HEK293 (cell line): ENCODE data around the gene HEATR3.

Experiments used
- KLF1 ChIP-seq: fragments of 450-650 bp; formaldehyde crosslinking; IDR thresholded peaks from 2 replicates; pipeline ENCODE4 v1.5.1; 2016; ENCODE audit warnings: missing biosample characterization, missing genetic modification characterization
- PBX3 ChIP-seq: sonication (generic); formaldehyde crosslinking; IDR thresholded peaks from 2 replicates; pipeline ENCODE4 v1.8.1; 2022; ENCODE audit warnings: mild to moderate bottlenecking, moderate library complexity, missing genetic modification reagents
- REPIN1 ChIP-seq: fragments of 450-650 bp; formaldehyde crosslinking; IDR thresholded peaks from 2 replicates; pipeline ENCODE4 v1.5.1; 2017; ENCODE audit warnings: missing biosample characterization, missing genetic modification characterization, low read depth
- YY2 ChIP-seq: fragments of 450-650 bp; formaldehyde crosslinking; IDR thresholded peaks from 2 replicates; pipeline ENCODE4 v1.5.1; 2016; ENCODE audit warnings: missing biosample characterization, missing genetic modification characterization
- ZNF112 ChIP-seq: fragments of 450-650 bp; formaldehyde crosslinking; IDR thresholded peaks from 2 replicates; pipeline ENCODE4 v1.5.0; 2017; ENCODE audit warnings: missing biosample characterization, missing genetic modification characterization
- ZNF138 ChIP-seq: fragments of 450-650 bp; formaldehyde crosslinking; IDR thresholded peaks from 2 replicates; pipeline ENCODE4 v1.5.1; 2016; ENCODE audit warnings: missing biosample characterization, missing genetic modification characterization, borderline replicate concordance
- ZNF140 ChIP-seq: fragments of 450-650 bp; formaldehyde crosslinking; IDR thresholded peaks from 2 replicates; pipeline ENCODE4 v1.5.1; 2016; ENCODE audit warnings: missing biosample characterization, missing genetic modification characterization
- ZNF175 ChIP-seq: fragments of 450-650 bp; formaldehyde crosslinking; IDR thresholded peaks from 2 replicates; pipeline ENCODE4 v1.5.1; 2016; ENCODE audit warnings: missing biosample characterization, missing genetic modification characterization
- ZNF19 ChIP-seq: fragments of 450-650 bp; formaldehyde crosslinking; IDR thresholded peaks from 2 replicates; pipeline ENCODE4; 2016; ENCODE audit warnings: missing biosample characterization, missing genetic modification characterization, low read depth
- ZNF266 ChIP-seq: fragments of 450-650 bp; formaldehyde crosslinking; IDR thresholded peaks from 2 replicates; pipeline ENCODE4 v1.5.1; 2016; ENCODE audit warnings: missing biosample characterization, missing genetic modification characterization, low read depth
- ZNF274 ChIP-seq, 2 experiments: fragments of 200-500 bp in 1 of 2; fragments of 450-650 bp in 1 of 2; sonication (Bioruptor generic) in 1 of 2; formaldehyde crosslinking in 1 of 2; IDR thresholded peaks; 2 replicates each; pipeline versions ENCODE4 v1.5.1 to v1.6.1; 2014 to 2016; ENCODE audit warnings: borderline replicate concordance in 1 of 2, inconsistent platforms in 1 of 2, low read length in 1 of 2, missing biosample characterization in 1 of 2, missing genetic modification characterization in 1 of 2
- ZNF280D ChIP-seq: fragments of 450-650 bp; formaldehyde crosslinking; IDR thresholded peaks from 2 replicates; pipeline ENCODE4 v1.5.1; 2016; ENCODE audit warnings: missing biosample characterization, missing genetic modification characterization
- ZNF391 ChIP-seq: fragments of 450-650 bp; formaldehyde crosslinking; IDR thresholded peaks from 2 replicates; pipeline ENCODE4 v1.5.1; 2016; ENCODE audit warnings: low read depth, missing biosample characterization, missing genetic modification characterization, borderline replicate concordance
- ZNF521 ChIP-seq: fragments of 450-650 bp; formaldehyde crosslinking; IDR thresholded peaks from 2 replicates; pipeline ENCODE4 v1.5.1; 2017; ENCODE audit warnings: missing biosample characterization, mild to moderate bottlenecking, missing genetic modification characterization
- ZNF530 ChIP-seq: fragments of 450-650 bp; formaldehyde crosslinking; IDR thresholded peaks from 2 replicates; pipeline ENCODE4 v1.5.1; 2016; ENCODE audit warnings: low read depth, missing biosample characterization, missing genetic modification characterization
- ZNF544 ChIP-seq: fragments of 450-650 bp; formaldehyde crosslinking; IDR thresholded peaks from 2 replicates; pipeline ENCODE4 v1.5.0; 2017; ENCODE audit warnings: missing biosample characterization, missing genetic modification characterization
- ZNF561 ChIP-seq: fragments of 450-650 bp; IDR thresholded peaks from 2 replicates; pipeline ENCODE4 v1.5.1; 2018; ENCODE audit warnings: missing biosample characterization, missing genetic modification characterization, borderline replicate concordance
- ZNF600 ChIP-seq: fragments of 450-650 bp; formaldehyde crosslinking; IDR thresholded peaks from 2 replicates; pipeline ENCODE4 v1.5.1; 2016; ENCODE audit warnings: missing biosample characterization, missing genetic modification characterization
- ZNF629 ChIP-seq: fragments of 450-650 bp; formaldehyde crosslinking; IDR thresholded peaks from 2 replicates; pipeline ENCODE4 v1.5.1; 2017; ENCODE audit warnings: missing biosample characterization, missing genetic modification characterization
- ZNF654 ChIP-seq: fragments of 450-650 bp; formaldehyde crosslinking; IDR thresholded peaks from 2 replicates; pipeline ENCODE4 v1.5.1; 2016; ENCODE audit warnings: low read depth, missing biosample characterization, missing genetic modification characterization
- ZNF692 ChIP-seq: fragments of 450-650 bp; formaldehyde crosslinking; IDR thresholded peaks from 2 replicates; pipeline ENCODE4 v1.5.1; 2016; ENCODE audit warnings: missing biosample characterization, missing genetic modification characterization
- ZSCAN16 ChIP-seq: fragments of 450-650 bp; formaldehyde crosslinking; IDR thresholded peaks from 2 replicates; pipeline ENCODE4 v1.5.1; 2016; ENCODE audit warnings: missing biosample characterization, missing genetic modification characterization
- TF ChIP-seq, protein P1 (sequence below): fragments of 450-650 bp; formaldehyde crosslinking; IDR thresholded peaks from 2 replicates; pipeline ENCODE4 v1.5.1; 2017; ENCODE audit warnings: missing biosample characterization, missing genetic modification characterization
- TF ChIP-seq, protein P2 (sequence below): fragments of 450-650 bp; formaldehyde crosslinking; IDR thresholded peaks from 2 replicates; pipeline ENCODE4 v1.5.1; 2016; ENCODE audit warnings: missing biosample characterization, missing genetic modification characterization
- TF ChIP-seq, protein P3 (sequence below): fragments of 450-650 bp; formaldehyde crosslinking; IDR thresholded peaks from 2 replicates; pipeline ENCODE4 v1.5.1; 2016; ENCODE audit warnings: missing biosample characterization, missing genetic modification characterization, low read depth
- TF ChIP-seq, protein P4 (sequence below): fragments of 450-650 bp; formaldehyde crosslinking; IDR thresholded peaks from 2 replicates; pipeline ENCODE4 v1.5.1; 2016; ENCODE audit warnings: missing biosample characterization, missing genetic modification characterization

The HEATR3 gene

DNA sequence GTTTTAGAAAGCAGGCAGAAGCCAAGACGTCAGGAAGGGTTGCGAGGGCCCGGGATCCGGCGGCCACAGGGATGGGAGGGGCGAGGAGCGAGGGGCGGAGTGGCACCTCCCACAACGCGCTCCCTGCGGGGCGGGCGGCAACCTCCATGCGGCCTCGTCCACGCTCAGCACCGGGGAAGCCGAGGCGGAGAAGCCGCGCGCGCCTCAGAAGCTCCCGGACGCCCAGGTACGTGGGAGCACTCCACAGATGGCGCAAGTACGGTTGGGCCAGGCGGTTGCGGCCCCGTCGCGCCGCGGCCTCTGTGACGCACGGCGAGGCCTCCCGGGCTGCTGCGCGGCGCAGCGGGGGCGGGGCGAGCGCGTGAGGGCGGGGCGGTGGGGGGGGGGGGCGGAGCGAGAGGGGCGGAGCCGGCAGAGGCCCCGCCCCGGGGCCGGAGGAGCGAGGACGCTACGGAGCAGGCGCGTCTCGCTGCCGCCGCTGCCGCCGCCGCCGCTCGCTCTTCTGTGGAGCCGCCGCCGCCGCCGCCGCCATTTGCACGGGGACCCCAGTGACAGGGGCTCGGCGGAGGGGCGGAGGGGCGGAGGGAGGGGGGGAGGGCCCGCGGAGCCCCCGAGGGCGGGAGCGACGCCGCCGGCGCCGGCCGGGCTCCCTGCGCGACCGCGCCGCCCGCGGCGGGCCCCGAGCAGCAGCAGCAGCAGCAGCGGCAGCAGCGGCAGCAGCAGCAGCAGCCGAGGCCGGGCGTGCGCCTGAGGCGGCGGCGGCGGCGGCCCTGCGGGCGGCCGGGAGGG is 87.2 kb downstream of the HEATR3 start, which contains the start of gene TENT4B (continued):
- TF ChIP-seq ZNF280D (tag by site-specific recombination), result no peak
- TF ChIP-seq ZNF600 (tag by site-specific recombination), result no peak
- no peak for TF ChIP-seq ZNF274 (IDR thresholded peaks at IDR 0.05; ENCODE audit: low read length)
- TF ChIP-seq ZNF274 (tag by site-specific recombination; IDR thresholded peaks at IDR 0.05; ENCODE audit: borderline replicate concordance), result no peak
- peak; percentile 91; the same call in 1 of the 2 replicates for TF ChIP-seq ZNF561 (tag by site-specific recombination)
- TF ChIP-seq, protein P1, sequence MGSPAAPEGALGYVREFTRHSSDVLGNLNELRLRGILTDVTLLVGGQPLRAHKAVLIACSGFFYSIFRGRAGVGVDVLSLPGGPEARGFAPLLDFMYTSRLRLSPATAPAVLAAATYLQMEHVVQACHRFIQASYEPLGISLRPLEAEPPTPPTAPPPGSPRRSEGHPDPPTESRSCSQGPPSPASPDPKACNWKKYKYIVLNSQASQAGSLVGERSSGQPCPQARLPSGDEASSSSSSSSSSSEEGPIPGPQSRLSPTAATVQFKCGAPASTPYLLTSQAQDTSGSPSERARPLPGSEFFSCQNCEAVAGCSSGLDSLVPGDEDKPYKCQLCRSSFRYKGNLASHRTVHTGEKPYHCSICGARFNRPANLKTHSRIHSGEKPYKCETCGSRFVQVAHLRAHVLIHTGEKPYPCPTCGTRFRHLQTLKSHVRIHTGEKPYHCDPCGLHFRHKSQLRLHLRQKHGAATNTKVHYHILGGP (tag by site-specific recombination), result no peak
- no peak for TF ChIP-seq ZNF521
- no peak for TF ChIP-seq ZNF140
- no peak for TF ChIP-seq ZNF530 (tag by site-specific recombination)
- no peak for TF ChIP-seq YY2
- TF ChIP-seq, protein P2, sequence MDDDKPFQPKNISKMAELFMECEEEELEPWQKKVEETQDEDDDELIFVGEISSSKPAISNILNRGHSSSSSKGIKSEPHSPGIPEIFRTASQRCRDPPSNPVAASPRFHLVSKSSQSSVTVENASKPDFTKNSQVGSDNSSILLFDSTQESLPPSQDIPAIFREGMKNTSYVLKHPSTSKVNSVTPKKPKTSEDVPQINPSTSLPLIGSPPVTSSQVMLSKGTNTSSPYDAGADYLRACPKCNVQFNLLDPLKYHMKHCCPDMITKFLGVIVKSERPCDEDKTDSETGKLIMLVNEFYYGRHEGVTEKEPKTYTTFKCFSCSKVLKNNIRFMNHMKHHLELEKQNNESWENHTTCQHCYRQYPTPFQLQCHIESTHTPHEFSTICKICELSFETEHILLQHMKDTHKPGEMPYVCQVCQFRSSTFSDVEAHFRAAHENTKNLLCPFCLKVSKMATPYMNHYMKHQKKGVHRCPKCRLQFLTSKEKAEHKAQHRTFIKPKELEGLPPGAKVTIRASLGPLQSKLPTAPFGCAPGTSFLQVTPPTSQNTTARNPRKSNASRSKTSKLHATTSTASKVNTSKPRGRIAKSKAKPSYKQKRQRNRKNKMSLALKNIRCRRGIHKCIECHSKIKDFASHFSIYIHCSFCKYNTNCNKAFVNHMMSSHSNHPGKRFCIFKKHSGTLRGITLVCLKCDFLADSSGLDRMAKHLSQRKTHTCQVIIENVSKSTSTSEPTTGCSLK, result no peak
- TF ChIP-seq, protein P3, sequence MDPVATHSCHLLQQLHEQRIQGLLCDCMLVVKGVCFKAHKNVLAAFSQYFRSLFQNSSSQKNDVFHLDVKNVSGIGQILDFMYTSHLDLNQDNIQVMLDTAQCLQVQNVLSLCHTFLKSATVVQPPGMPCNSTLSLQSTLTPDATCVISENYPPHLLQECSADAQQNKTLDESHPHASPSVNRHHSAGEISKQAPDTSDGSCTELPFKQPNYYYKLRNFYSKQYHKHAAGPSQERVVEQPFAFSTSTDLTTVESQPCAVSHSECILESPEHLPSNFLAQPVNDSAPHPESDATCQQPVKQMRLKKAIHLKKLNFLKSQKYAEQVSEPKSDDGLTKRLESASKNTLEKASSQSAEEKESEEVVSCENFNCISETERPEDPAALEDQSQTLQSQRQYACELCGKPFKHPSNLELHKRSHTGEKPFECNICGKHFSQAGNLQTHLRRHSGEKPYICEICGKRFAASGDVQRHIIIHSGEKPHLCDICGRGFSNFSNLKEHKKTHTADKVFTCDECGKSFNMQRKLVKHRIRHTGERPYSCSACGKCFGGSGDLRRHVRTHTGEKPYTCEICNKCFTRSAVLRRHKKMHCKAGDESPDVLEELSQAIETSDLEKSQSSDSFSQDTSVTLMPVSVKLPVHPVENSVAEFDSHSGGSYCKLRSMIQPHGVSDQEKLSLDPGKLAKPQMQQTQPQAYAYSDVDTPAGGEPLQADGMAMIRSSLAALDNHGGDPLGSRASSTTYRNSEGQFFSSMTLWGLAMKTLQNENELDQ (tag by site-specific recombination), result no peak
- TF ChIP-seq ZNF112 (tag by site-specific recombination), result no peak
- TF ChIP-seq ZNF266 (tag by site-specific recombination), result no peak
- TF ChIP-seq ZNF544 (tag by site-specific recombination), result no peak
- no peak for TF ChIP-seq ZNF175 (tag by site-specific recombination)
- TF ChIP-seq ZSCAN16, result 0 out of 2 replicates have a peak, but pooled peaks have one; percentile 32
- TF ChIP-seq ZNF138, result no peak
- TF ChIP-seq ZNF629 (tag by site-specific recombination), result peak; percentile 53
- TF ChIP-seq ZNF19 (tag by site-specific recombination), result no peak
- TF ChIP-seq ZNF391 (tag by site-specific recombination), result 0 out of 2 replicates have a peak, but pooled peaks have one; percentile 58
- TF ChIP-seq KLF1 (tag by site-specific recombination), result peak; percentile 89
- peak; percentile 72; the same call in 1 of the 2 replicates for TF ChIP-seq ZNF692 (tag by site-specific recombination)
- TF ChIP-seq PBX3, result no peak
- TF ChIP-seq ZNF654 (tag by site-specific recombination), result no peak
- peak; percentile 89; the same call in 1 of the 2 replicates for TF ChIP-seq REPIN1 (tag by site-specific recombination)
- TF ChIP-seq, protein P4, sequence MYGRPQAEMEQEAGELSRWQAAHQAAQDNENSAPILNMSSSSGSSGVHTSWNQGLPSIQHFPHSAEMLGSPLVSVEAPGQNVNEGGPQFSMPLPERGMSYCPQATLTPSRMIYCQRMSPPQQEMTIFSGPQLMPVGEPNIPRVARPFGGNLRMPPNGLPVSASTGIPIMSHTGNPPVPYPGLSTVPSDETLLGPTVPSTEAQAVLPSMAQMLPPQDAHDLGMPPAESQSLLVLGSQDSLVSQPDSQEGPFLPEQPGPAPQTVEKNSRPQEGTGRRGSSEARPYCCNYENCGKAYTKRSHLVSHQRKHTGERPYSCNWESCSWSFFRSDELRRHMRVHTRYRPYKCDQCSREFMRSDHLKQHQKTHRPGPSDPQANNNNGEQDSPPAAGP (tag by site-specific recombination), result peak; percentile 79
